ENCODE data around the gene BMP8B.

GRCh38 chr1:39788426-39788757 is 273 bp downstream of the BMP8B start:
- TF ChIP-seq, protein P1, sequence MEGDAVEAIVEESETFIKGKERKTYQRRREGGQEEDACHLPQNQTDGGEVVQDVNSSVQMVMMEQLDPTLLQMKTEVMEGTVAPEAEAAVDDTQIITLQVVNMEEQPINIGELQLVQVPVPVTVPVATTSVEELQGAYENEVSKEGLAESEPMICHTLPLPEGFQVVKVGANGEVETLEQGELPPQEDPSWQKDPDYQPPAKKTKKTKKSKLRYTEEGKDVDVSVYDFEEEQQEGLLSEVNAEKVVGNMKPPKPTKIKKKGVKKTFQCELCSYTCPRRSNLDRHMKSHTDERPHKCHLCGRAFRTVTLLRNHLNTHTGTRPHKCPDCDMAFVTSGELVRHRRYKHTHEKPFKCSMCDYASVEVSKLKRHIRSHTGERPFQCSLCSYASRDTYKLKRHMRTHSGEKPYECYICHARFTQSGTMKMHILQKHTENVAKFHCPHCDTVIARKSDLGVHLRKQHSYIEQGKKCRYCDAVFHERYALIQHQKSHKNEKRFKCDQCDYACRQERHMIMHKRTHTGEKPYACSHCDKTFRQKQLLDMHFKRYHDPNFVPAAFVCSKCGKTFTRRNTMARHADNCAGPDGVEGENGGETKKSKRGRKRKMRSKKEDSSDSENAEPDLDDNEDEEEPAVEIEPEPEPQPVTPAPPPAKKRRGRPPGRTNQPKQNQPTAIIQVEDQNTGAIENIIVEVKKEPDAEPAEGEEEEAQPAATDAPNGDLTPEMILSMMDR (IDR thresholded peaks at IDR 0.05), result no peak
- TF ChIP-seq RFX5 (IDR thresholded peaks at IDR 0.05) (no peak), MYC (IDR thresholded peaks at IDR 0.05; ENCODE audit: borderline replicate concordance, low read length) (no peak), POLR2AphosphoS2 (conservative IDR thresholded peaks at IDR 0.05; ENCODE audit: low read length) (no peak), ESRRA (IDR thresholded peaks at IDR 0.05; ENCODE audit: borderline replicate concordance, low read length) (no peak), REST (IDR thresholded peaks at IDR 0.05) (no peak), POLR2A (IDR thresholded peaks at IDR 0.05; ENCODE audit: low read length) (no peak), EHMT2 (IDR thresholded peaks at IDR 0.05; ENCODE audit: low read depth) (no peak)
- TF ChIP-seq, protein P2, sequence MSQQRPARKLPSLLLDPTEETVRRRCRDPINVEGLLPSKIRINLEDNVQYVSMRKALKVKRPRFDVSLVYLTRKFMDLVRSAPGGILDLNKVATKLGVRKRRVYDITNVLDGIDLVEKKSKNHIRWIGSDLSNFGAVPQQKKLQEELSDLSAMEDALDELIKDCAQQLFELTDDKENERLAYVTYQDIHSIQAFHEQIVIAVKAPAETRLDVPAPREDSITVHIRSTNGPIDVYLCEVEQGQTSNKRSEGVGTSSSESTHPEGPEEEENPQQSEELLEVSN (IDR thresholded peaks at IDR 0.05; ENCODE audit: borderline replicate concordance, low read depth), result no peak
